Activated T-cell treated with anti-CD3 and anti-CD28 coated beads, Interleukin-2, amount 50 U/mL, for 4 hours (primary cell): Measurements from ENCODE around the gene CFAP61. TPM values are rescaled to one million over a fixed set of nuclear protein-coding genes. Genes with fewer than 3 reads are reported as not detected.

Experiments used
- ATAC-seq, 2 donors: fragments of 200-7000 bp; cut with Tn5 transposase; one replicate each; pipeline ENCODE4 v1.10.0; 2021
- DNase-seq: peaks from one replicate; pipeline ENCODE4 v3.0.0-alpha.2; 2020
- H3K27me3 Mint-ChIP-seq: one replicate; pipeline ENCODE4 v1.8.0; 2021; ENCODE audit warnings: low read depth, mixed read lengths
- H3K36me3 Mint-ChIP-seq: one replicate; pipeline ENCODE4 v1.8.0; 2022; ENCODE audit warnings: mixed read lengths; ENCODE audit not compliant: insufficient read depth
- H3K4me1 Mint-ChIP-seq: one replicate; pipeline ENCODE4 v1.8.0; 2021; ENCODE audit warnings: low read depth, mixed read lengths
- H3K4me3 Mint-ChIP-seq: one replicate; pipeline ENCODE4 v1.8.0; 2021; ENCODE audit warnings: mild to moderate bottlenecking, moderate library complexity, mixed read lengths
- H3K9me3 Mint-ChIP-seq: one replicate; pipeline ENCODE4 v1.8.0; 2021; ENCODE audit warnings: mixed read lengths
- total RNA-seq, 3 donors: library from RNA; stranded (reverse); gene quantifications; one replicate each; pipeline ENCODE4 v1.2.1, GENCODE V29; 2021

The CFAP61 gene
- total RNA-seq, 3 donors from 2014 or later: 0.49 TPM; not detected in 2

DNA sequence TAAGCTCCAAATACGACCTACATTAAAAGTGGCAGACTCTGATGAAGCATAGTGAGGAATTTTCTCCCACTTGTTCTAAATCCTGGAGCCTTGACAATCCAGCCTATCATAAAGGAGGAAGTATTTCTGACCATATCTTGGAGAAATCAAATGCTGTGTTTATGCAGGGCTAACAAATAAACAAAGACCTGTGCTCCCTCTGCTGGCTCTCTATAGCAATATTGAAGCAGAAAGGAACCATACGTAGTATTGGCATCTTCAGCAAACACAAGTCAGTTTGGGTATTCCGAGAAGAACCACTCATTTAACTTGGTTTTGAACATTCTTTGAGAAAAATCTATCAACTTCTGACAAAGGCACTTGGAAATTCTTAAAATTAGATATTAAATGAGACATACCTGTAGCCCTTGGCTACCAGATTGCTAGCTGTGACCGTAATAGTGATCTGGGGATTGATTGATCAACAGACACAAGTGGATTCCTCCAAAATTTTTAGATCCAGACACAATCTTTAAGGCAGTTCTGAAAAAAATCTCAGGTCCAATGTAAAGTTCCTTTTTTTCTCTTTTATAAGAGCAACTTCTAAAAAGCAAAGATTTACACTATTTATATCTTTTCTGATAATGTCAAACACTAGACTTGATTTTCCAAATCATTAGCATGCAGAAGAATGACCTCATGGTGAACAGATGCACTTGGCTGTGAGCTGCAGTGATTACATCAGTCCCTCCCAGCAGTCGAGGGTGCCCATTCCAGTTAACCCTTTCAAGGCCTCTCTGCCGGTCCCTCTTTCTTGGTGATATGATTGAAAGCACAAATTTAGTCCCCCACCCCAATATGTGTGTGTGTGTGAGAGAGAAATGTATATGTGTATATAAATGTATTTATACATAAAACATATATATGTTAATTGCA lies 355.8 kb downstream of the CFAP61 start:
- no peaks in the 10 kb centered on the region for H3K9me3 Mint-ChIP-seq
- ATAC-seq (no peak), DNase-seq (no peak)
- no peak overlapping the region for H3K4me3 Mint-ChIP-seq
- H3K27me3 Mint-ChIP-seq: no peaks in the 10 kb centered on the region
- H3K36me3 Mint-ChIP-seq: peaks cover 20% of the 10 kb centered on the region
- H3K4me1 Mint-ChIP-seq: peaks cover 7% of the 10 kb centered on the region

DNA sequence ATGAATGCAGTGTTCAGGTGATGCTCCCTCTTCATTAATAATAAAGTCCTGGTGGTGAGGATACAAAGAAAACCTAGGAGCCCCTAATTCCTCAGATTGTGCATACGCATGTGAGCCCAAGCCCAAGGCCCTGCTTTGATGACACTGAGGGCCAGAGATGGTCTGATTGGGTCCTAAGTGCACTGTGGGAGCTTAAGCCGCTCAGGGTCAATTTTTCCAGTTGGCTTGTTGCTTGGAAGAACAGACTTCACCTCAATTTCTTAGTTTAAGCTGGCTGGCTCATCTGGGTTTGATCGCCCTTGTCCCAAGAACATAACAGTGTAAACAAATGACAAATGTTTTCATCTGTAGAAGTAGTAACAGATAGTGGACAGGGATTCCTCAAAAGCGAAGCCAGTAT lies 357.0 kb downstream of the CFAP61 start:
- no peak overlapping the region for H3K4me3 Mint-ChIP-seq
- no peak for ATAC-seq
- H3K4me1 Mint-ChIP-seq: peaks cover 11% of the 10 kb centered on the region
- no peak for DNase-seq
- H3K9me3 Mint-ChIP-seq: no peaks in the 10 kb centered on the region
- H3K36me3 Mint-ChIP-seq: peaks cover 19% of the 10 kb centered on the region
- no peaks in the 10 kb centered on the region for H3K27me3 Mint-ChIP-seq

Other genes starting within 250 kb of the CFAP61 start
- 100 to 1,000 TPM; 115 to 121 (median 118) TPM for gene NAA20, start 35.2 kb upstream of the CFAP61 start, total RNA-seq
- 10 to 100 TPM; 24.0 to 25.9 (median 24.3) TPM for gene CRNKL1, start 66 bp upstream of the CFAP61 start, total RNA-seq